GM19099 (cell line): ENCODE measurements around the gene KRABD2.

Experiments used
- POLR2A ChIP-seq: IDR thresholded peaks from 3 replicates; pipeline ENCODE4 v1.6.1; 2011; ENCODE audit warnings: low read depth; ENCODE audit not compliant: insufficient read length; ENCODE audit errors: extremely low read depth

Gene KRABD2

DNA sequence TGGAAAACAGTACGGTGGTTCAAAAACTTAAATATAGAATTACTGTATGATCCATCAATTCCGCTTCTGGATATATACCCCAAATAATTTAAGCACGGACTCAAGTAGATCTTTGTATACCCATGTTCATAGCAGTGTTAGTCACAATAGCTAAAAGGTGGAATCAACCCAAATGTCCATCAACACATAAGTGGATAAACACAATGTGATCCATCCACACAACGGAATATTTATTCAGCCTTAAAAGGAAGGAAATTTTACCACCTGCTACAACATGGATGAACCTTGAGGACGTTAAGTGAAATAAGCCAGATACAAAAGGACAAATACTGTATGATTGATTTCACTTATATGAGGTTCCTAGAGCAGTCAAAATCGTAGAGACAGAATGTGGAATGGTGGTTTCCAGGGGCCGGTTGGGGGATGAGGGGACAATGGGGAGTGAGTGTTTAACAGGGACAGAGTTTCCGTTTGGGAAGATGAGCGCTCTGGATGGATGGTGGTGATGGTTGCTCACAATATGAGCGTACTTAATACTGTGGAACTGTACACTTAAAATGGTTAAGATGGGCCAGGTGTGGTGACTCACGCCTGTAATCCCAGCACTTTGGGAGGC, 26.5 kb upstream of the KRABD2 start:
- no peak for TF ChIP-seq POLR2A

DNA sequence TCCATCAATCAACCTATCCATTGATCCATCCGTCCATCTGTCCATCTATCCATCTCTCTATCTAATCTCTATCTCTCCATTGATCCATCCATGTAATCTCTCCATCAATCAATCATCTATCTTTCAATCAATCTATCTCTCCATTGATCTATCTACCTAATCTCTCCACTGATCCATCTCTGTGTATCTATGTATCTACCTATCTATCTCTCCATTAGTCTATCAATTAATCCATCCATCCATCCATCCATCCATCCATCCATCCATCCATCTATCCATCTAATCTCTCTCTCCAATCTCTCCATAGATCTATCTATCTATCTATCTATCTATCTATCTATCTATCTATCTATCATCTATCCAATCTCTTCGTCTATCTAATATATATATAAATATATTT, 24.6 kb upstream of the KRABD2 start:
- no peak for TF ChIP-seq POLR2A

DNA sequence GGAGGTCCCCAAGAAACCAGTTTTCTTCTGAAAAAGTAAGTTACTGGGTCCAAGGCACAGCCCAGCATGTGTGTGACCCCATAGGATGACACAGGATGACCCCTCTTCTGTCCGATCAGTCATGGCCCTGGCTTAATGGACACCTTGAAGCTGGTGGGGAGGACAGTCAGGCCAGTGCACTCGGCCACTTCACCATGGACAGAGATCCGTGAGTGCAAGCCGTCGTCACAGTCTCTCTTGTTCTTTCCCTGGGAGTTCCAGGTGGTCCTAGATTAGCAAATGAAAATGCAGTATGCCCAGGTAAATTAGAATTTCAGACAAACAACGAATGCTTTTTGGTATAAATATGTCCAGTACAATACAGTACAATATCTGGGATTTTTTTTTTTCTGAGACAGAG, 22.5 kb upstream of the KRABD2 start:
- TF ChIP-seq POLR2A: no peak

DNA sequence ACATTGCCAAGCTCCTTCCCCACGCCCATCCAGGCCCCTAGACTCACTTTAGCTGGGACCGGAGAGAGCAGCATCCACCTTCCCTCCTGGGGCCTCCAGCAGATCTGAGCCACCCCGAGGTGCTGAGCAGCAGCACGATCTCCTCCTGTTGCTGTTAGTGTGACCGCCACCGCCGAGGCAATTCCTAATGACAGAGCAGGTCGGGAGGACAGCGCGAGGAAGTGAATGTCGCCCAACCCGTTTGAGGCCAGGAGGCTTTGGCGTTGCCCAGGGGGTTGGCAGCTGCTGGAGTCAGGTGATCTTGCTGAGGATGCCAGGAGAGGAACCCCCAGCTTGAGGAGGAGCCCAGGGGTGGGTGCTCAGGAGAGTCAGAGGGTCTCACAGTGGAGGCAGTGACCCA, 21.1 kb upstream of the KRABD2 start, which contains the start of gene RNF222:
Gene RNF222, minus strand, starts transcription at position 192 of the 400 bp plus-strand sequence. CDS start 4,366 bp downstream, outside the sequence.
- no peak for TF ChIP-seq POLR2A

DNA sequence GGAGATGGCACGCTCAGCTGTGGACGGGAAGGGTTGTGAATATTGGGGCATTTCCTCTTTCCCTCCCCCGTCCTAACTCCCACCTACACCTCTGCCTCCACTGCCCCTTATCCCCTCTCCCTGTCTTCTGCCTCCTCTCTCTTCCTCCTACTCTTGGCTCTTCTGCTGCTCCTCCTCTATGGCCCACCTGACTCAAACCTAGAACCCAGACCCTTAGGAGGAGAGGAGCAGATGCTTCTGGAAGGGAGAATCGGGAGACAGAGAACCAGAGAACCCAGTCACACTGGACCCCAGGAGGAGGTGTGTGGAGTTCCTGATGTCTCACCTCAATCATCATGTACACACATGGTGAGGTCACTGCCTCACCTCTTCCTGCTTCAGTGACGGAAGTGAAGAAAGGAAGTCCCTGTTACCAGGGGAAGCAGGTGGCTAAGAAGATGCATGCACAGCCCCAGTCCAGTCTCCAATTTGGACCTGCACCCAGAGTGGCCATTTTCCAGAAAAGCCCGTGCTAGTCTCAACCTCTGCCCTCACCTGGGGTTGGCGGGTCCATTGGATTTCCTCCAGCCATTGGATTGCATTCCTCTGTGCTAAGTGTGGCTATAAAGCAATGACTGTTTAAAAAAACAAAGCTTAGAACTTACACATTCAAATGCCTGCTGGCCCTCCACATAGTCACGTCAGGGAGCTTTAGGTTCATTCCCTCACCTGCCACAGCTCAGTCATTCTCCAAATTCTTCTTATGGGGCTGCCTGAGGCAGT, 17.1 kb upstream of the KRABD2 start:
- TF ChIP-seq POLR2A: peak; percentile 16

DNA sequence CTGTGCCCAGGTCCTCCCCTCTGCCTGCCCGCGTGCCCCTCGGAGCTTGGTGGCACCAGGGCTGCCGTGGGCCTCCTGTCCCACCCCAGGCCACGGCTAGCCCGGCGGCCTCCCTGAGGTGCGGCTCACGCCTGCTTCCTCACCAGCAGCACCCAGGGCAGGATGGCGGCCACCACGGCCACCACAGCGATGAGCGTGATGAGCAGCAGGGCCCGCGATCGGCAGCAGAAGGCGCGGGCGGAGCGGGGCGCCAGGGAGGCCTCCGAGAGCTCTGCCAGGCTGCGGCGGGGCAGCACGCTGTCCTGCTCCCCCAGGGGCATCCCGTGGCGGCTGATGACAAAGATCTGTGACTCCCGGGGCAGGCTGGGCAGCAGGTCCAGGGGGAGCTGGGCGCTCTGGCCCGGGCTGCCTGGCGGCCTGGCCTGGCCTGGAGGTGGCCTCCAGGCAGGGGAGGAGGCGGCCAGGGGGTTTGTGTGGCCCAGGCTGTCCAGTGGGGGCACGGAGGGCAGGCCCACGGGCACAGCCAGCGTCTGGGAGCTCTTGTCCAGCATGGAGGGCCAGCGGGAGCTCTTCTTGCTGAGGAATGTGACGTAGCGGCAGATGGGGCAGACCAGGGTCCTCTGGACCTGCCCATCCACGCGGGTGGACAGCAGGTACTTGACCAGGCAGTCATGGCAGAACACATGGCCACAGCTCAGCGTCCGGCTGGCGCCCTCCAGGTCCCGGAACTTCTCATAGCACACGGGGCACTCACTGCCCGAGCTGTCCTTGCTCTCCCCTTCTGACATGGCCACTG, 16.4 kb upstream of the KRABD2 start:
- TF ChIP-seq POLR2A: no peak

DNA sequence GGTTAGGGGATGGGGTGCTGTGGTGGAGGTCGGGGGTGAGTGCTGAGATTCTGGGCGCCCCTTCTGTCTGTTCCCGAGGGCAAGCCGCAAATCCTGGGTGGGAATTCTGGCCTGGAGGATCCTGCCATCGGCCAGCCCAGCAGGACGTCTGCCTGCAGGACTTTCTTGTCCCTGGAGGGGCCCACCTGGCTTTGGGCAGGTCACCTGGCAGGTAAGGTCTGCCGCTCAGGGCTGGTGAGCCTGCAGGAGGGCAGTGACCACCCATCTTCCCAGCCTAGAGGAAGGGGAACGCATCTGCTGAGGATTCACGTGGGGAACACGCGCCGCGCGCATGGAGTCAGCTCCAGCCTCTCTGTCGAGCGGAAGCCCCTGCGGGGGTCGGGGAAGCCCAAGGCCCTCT, 15.8 kb upstream of the KRABD2 start:
- TF ChIP-seq POLR2A: no peak

DNA sequence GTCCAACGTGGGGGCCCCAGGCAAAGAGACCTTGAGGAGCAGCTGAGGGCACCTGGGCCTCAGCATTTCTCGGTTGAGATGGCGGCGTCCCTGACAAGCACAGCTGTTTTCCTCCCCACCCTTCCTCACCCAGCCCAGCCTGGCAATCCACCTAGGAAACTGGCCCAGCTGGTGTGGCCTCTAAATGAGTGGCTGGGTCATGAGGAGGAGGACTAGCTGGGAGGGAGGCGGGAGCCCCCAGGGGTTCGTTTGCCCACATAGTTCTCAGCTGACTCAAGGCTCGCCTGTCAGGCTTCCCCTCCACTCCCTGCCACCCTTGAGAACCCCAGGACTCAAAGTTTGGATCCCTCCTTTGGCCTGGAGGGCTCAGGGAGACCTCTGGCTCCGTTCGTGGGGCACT, 15.2 kb upstream of the KRABD2 start:
- no peak for TF ChIP-seq POLR2A

DNA sequence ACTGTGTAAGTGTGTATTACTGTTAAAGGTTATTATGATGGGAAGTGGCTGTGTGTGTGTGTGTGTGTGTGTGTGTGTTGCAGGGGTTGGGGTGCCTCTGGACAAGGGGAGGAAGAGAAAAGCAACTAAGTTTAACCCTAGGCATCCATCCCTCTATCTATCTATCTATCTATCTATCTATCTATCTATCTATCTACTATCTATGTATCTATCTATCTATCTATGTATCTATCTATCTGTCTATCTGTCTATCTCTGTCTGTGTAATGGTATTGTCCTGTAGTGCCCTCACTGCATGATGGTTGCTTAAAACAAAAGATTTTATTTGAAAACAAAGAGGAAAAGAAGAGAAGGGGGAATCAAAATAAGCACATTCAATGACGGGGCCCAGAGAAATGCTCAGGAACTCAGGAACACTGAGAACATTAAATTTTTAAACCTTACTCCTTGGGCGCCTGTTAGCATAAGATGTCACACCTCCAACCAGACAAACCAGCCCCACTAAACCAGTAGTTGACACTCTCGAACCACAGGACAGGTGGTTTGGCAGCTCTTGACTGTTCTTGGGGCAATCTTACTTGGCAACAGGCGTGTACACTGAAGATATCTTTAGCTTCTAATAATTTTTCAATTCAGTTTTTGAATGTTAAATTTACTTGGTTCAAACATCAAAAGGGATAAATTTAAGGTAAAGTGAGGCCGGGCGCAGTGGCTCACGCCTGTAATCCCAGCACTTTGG, 11.6 kb upstream of the KRABD2 start:
- no peak for TF ChIP-seq POLR2A

DNA sequence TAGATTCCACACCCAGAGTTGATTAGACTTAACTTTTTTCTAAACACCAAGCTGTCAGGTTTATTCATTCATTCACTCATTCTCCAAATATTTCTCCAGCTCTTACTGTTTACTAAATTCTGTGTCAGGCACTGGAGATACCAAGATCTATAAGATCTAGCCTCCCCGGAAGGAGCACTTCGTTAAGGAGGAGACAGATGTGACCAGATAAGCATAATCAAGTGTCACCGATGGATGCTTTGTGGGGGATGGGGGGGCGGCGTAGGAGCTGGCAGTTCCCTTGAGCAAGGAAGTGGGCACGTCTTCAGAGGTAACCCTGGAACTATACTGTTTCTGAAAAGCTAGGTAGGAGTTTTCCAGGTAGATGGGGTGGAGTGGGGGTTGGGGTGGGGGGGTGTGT, 10.3 kb upstream of the KRABD2 start:
- no peak for TF ChIP-seq POLR2A

DNA sequence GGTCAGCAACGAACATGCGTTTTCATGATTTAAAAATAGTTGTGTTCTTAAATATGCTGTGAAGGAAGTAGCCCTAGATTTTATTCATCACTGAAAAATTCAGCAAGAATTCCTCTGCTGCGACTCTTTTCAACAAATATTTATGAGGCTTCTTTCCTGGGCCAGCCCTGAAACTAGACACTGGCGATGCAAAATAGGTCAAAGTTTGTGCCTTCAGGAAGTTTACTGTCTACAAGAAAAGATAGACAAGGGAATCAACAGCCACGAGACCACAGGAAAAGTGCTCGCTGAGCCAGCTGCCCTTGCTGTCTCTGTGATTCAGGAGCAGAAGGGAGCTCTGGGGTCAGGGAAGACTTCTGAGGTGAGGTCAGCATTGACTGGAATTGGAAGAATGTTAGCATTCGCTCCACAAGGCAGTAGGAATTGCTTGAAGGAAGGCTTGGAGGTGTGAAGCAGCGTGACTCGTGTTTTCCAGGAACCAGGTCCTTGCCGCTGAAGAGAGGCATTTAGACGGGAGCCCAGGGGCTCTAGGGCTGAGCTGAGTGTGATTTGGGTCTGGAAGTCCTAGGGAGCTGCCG, 8.4 kb upstream of the KRABD2 start:
- TF ChIP-seq POLR2A: no peak

DNA sequence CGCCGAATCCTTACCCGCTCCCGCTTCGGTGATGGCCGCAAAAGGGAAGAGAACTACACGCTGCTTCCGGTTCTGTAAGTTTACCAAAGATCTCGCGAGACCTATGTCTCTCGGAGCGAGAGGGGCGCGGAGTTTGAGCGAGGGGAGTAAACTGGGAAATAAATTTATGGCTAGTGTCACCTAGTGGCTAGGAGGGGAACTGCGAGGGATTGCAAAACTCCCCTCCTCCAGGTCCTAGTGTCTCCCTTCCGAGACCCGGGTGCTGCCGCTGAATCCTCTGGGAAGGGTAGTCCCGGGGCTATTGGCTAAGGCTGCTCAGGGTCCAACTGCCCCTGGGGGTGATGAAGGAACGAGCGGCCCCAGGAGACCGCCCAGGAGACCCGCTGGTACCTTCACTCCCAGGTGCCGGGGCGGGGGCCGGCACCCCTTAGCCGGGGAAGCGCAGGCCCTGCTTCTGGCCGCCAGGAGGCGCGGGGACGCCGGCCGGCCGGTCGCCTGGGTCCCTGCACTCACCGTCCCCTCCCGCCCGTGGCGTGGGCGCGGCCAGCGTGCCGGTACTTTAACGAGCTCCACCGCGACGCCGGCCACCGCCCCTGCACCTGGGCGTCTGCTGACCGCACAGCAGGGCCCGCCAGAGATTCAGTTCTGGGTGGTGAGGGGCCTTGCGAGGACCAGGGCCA, 6.8 kb upstream of the KRABD2 start, which contains the start of gene RPL26:
Gene RPL26, minus strand, starts transcription at position 51 of the 680 bp plus-strand sequence. CDS start 883 bp downstream, outside the sequence.
- TF ChIP-seq POLR2A: peak; percentile 99

DNA sequence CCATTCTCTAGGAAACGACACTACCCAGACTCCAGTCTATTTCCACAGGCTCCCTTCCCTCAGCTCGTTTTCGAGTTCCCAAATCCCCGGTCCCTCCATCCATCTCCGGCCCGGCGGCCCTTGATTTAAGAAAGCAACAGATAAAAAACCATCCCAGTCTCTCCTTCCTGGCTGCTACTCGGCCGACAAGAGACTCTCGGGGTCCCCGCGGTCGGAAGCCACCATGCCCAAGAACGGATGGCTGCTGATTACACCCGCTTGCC, 6.3 kb upstream of the KRABD2 start:
- no peak for TF ChIP-seq POLR2A
